GM18520 (cell line): Measurements from ENCODE around the gene ITGA2B.
"Not testable (repeated sequence)": the region's sequence is repeated elsewhere in the genome, so short reads cannot be mapped to it uniquely, and the experiment has no call there.

ENCODE experiments used
- ATAC-seq: cut with Tn5 transposase; IDR thresholded peaks from one replicate; pipeline ENCODE4 v1.9.1; 2021; ENCODE audit not compliant: unreplicated experiment

ITGA2B gene

DNA sequence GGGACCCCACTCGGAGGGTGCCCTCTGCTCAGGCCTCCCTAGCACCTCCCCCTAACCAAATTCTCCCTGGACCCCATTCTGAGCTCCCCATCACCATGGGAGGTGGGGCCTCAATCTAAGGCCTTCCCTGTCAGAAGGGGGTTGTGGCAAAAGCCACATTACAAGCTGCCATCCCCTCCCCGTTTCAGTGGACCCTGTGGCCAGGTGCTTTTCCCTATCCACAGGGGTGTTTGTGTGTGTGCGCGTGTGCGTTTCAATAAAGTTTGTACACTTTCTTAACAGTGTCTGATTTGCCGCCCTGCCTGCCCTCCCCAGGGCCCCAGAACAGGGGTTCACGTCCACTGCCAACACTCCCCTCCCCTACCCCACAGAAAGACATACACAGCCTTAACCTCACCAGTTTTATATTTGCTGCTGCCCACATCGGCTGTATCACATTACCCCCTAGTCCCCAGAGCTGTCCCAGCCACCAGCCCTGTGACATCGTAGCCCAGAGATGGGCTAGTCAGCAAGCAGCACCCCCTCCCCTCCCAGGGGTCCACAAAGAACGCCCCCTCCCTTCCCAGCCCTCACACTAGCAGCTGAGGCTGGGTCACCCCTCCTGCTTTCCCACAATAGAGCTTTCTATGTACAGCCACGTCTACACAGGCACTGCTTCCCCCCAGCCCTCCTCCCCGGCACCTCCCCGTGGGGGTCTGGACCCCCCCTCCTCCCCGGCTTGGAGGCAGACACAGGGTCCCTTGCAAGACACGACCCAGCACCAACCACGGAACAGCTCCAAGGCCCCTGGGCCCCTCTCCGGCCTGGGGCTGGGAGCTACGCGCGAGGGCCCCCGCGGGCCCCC lies 36.4 kb downstream of the ITGA2B start:
- ATAC-seq: no peak

DNA sequence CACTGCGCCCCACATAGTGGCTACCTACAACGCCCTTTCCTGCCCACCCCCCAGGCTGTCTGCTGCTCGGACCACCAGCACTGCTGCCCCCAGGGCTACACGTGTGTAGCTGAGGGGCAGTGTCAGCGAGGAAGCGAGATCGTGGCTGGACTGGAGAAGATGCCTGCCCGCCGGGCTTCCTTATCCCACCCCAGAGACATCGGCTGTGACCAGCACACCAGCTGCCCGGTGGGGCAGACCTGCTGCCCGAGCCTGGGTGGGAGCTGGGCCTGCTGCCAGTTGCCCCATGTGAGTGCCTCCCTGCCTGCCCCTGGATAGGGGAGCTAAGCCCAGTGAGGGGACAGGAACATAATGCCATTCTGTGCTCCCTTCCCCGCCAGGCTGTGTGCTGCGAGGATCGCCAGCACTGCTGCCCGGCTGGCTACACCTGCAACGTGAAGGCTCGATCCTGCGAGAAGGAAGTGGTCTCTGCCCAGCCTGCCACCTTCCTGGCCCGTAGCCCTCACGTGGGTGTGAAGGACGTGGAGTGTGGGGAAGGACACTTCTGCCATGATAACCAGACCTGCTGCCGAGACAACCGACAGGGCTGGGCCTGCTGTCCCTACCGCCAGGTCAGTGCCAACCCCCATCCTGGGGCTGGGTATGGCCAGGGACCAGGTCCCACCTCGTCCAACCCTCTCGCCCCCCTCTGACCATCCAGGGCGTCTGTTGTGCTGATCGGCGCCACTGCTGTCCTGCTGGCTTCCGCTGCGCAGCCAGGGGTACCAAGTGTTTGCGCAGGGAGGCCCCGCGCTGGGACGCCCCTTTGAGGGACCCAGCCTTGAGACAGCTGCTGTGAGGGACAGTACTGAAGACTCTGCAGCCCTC lies 37.3 kb downstream of the ITGA2B start:
- ATAC-seq: no peak

DNA sequence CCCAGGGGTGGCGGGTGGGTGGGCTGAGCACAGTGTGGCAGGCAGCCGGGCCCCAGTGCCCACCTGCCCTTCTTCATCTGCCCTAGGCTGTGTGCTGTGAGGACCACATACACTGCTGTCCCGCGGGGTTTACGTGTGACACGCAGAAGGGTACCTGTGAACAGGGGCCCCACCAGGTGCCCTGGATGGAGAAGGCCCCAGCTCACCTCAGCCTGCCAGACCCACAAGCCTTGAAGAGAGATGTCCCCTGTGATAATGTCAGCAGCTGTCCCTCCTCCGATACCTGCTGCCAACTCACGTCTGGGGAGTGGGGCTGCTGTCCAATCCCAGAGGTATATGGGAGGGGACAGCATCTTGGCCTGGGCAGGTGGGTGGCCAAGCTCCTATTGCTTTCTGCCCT lies 38.0 kb downstream of the ITGA2B start:
- ATAC-seq: no peak

DNA sequence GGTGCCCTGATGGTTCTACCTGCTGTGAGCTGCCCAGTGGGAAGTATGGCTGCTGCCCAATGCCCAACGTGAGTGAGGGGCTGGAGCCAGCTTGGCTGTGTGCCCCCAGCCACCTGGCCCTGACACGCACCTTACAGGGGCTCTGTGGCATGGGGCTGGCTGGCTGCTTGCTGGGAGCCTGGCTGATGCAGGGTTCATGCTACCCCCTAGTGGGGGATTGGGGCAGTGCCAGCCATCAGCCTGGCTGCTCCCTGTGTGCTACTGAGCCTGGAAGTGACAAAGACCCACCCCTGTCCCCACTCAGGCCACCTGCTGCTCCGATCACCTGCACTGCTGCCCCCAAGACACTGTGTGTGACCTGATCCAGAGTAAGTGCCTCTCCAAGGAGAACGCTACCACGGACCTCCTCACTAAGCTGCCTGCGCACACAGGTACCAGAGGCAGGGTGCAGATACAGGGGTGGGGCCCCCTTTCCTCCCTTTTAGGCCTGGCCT lies 38.7 kb downstream of the ITGA2B start:
- no peak for ATAC-seq

DNA sequence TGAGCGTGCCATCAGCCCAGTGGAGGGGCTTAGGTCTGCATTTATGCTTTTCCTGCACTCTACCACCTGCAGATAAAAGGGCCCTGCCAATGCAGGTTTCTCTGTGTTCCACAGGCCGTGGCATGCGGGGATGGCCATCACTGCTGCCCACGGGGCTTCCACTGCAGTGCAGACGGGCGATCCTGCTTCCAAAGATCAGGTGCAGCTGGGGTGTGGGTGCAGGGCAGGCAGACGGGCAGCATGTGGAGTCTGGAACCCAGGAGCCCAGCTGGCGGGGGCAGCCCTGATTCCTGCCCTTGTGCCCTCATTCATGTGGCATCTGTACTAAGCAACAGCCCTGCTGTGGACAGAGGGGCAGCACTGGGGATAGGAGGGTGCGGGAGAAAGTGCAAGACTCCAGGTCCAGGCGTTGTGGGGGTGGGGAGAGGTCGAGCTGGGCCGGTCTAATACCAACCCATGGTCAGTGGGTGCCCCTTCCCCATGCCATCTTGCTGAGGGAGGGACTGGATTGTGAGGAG lies 39.8 kb downstream of the ITGA2B start:
- ATAC-seq: no peak

DNA sequence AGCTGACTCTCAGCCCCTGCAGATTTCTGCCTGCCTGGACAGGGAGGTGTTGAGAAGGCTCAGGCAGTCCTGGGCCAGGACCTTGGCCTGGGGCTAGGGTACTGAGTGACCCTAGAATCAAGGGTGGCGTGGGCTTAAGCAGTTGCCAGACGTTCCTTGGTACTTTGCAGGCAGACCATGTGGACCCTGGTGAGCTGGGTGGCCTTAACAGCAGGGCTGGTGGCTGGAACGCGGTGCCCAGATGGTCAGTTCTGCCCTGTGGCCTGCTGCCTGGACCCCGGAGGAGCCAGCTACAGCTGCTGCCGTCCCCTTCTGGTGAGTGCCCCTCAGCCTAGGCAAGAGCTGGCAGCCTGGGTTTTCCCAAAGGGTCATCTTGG lies 40.5 kb downstream of the ITGA2B start:
- ATAC-seq: no peak

DNA sequence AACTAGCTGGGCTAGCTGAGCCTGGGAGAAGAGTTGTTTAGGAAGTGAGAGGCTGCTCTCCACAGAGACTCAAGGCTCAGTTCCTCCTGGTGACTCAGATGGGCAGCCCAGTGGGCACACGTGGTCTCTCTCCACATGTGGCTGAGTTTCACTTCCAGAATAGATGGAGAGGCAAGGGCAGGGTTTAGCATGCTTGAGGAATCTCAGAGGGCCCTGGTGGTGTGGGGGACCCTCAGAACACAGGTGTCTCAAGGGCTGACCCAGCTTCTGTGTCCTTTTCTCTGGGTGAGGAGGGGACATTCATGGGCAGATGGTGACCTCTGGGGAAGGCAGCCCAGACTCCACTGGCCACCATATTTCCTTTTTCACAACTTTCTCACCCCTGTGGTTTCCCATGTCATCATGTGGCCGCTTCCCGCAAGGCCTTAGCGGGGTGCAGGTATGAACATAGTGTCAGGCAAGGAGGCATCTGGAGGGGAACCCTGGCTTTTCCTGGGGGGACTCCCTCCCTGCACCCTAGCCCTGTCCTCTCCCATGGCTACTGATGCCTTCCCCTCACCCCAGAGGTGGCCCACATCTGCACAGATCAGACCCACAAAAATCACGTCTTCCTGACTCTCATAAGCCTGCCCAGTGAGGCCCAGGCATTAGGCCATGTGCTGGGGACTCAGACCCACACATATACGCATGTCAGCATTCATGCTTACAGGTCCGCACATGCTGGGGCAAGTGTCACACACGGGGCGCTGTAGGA lies 41.0 kb downstream of the ITGA2B start:
- peak; percentile 42 for ATAC-seq

DNA sequence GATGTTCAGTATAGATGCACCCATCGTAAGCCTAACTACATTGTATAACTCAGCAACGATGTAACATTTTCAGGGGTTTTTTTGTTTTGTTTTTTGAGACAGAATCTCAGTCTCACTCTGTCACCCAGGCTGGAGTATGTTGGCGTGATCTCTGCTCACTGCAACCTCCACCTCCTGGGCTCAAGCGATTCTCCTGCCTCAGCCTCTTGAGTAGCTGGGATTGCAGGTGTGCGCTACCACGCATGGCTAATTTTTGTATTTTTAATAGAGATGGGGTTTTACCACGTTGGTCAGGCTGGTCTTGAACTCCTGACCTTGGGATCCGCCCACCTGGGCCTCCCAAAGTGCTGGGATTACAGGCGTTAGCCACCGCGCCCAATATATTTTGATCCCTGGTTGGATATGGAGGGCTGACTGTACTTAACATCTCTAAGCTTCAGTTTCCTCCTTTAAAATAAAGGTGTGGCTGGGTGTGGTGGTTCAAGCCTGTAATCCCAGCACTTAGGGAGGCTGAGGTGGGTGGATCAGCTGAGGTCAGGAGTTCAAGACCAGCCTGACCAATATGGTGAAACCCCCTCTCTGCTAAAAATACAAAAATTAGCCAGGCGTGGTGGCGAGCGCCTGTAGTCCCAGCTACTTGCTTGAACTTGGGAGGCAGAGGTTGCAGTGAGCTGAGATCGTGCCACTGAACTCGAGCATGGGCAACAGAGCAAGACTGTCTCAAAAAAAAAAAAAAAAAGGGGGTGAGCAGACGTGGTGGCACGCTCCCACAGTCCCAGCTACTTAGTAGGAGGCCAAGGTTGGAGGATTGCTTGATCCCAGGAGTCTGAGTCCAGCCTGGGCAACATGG lies 42.0 kb downstream of the ITGA2B start:
- ATAC-seq: peak; percentile 4

DNA sequence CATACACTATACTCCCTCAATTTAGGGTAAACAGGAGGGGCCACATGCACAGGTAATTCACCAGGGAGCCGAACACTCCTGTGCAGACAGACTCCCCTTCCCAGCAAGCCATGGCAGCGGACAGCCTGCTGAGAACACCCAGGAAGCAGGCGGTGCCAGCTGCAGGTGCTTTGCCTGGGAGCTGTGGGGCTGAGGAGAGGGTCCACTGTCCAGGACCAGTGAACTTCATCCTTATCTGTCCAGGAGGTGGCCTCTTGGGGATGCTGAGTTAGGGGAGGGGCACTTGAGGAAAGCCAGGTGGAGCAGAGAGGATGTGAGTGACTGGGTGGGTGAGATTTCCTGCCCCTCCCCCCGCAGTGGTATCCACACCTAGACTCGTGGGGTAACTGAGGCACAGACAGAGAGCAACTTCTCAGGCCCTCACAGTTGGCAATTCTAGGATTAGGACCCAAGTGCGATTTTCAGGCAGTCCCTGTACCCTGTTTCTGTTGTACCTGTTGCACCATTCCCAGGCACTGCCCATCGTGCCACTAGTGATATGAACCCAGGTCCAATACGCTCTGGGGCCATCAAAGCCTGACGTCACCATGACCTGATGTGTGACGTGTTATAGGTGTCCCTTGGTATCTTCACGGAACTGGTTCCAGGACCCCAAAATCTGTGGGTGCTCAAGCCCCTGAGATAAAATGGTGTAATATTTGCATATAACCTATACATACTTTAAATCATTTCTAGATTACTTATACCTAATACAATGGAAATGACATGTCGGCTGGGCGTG lies 43.2 kb downstream of the ITGA2B start:
- ATAC-seq: no peak

DNA sequence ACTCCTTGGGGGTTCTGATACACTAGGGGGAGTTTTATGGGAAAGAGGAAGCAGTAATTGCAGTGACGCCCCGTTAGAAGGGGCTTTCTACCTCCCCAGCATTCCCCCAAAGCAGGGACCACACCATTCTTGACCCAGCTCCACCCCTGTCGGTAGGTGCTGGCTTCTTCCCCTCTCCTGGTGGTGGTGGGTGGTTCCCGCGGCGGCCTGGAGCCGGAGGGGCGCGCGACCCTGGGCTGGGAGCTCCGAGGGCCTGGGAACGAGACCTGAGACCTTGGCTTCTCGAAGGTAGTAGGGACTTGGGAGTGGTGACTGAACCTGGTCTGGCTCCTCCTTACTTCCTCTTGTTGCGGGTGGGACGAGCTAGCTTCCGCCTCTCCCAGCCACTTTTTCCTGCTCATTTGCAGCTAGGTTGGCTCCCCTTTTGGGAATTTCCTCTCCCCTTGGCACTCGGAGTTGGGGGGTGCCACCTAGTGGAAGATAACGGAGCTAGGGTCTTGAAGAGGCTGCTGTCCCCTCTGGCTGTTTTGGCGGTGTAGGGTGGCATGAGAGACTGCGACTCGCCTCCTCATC lies 43.9 kb downstream of the ITGA2B start:
- ATAC-seq: no peak

DNA sequence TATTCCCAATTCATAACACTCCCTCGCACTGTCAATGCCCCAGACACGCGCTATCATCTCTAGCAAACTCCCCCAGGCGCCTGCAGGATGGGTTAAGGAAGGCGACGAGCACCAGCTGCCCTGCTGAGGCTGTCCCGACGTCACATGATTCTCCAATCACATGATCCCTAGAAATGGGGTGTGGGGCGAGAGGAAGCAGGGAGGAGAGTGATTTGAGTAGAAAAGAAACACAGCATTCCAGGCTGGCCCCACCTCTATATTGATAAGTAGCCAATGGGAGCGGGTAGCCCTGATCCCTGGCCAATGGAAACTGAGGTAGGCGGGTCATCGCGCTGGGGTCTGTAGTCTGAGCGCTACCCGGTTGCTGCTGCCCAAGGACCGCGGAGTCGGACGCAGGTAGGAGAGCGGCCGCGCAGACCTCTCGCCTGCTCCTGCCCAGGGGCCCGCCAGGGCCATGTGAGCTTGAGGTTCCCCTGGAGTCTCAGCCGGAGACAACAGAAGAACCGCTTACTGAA lies 44.5 kb downstream of the ITGA2B start, which contains the start of gene GRN:
TSS of gene GRN (plus strand) at position 364 of the 515 bp plus-strand sequence. CDS start 3,863 bp downstream, outside the sequence.
- ATAC-seq: peak; percentile 45

DNA sequence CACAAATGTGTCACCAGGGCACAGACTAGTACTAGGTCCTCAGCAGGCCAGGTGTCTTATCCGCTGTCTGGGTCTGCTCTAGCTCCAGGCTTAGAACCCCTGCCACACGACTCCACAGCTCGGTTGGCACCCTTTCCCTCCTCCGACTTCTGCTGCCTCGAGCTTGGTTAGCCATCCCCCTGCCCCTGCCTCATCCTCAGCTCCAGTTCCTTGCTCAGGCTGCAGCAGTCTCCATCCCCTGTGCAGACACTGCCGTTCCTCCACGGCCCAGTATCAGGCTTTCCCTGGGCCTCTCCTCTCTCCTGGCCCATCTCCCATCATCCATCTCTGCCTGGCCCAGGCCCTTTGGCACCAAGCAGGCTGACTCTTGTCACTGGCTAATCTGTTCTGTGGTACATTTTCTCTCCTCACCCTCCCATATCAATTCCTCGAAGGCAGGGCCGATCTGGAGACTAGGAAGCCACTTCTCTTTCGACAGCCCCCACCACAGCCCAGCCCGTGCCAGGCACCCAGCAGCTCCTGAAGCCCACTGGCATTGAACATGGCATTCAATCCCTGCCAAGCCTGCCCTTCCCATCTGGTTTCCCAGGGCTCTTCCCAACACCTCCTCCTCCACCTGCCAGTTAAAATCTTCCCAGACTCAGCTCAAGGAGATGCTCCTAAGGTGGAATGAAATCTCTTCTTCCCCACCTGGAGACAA lies 45.8 kb downstream of the ITGA2B start:
- ATAC-seq: no peak

DNA sequence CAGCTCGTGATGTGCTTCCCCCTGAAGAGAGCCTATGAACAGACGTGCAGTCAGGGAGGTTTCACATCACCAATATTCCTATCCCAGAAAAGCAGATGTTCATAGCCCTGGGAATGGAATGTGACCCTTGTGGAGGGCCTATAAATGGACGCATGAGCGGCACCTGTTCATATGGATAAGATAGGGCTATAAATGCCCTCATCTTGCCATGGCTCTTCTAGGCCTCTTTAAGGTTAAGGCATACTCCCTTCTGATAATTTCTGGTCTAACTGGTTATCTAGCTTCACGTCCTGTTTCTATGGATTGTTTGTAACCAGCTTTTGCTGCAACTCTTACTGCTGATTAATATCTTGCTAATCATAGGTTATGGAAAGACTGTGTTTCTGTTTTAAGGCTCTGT lies 48.9 kb downstream of the ITGA2B start:
- ATAC-seq: not testable (repeated sequence)

DNA sequence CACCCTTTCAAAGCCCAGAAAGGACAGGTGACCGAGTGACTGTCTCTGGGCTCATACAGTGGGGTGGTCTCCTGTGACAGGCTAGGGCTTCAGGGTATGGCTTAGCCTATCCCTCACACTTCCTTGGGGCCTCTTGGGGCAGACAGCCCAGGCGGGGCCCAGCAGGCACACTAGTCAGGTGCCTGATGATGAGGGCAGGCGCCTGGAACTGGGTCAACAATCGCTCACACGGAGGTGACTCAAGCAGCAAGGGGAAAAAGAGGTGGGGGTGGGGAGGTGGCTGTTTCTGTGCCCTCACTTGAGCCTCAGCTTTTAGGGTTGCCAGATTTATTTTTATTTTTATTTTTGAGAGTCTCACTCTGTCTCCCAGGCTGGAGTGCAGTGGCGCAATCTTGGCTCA lies 50.7 kb downstream of the ITGA2B start:
- no peak for ATAC-seq

DNA sequence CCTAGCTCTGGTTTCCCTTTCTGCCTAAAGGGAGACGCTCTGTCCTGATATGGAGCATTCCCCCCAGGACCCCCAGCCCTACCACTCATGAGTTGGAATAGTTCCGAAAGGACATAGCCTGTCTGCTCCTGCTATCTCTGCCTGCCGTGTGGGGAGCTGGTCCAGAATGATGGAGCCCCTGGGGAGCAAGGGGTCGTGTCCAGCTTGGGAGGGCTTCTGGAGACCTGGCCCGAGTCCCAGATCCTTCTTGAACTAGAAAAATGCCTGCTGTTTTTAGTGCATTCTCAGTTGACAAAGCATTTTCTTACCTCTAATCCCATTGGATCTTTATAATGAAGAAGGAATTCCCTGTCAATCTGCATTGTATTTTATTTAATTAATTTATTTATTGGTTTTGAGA lies 53.5 kb downstream of the ITGA2B start:
- ATAC-seq: no peak

DNA sequence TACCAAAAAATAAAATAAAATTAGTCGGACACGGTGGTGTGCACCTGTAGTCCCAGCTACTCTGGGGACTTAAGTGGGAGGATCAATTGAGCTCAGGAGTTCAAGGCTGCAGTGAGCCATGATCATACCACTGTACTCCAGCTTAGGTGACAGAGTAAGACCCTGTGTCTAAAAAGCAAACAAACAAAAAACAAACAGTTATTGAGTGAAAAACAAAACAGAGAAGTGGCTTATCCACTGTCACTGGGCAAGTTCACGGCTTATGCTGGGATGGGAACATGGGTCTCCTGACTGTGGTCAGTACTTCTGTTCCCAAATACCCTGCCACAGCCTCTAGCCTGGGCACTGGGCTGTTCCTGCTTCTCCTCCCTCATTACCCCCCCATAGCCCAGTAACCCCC lies 53.9 kb downstream of the ITGA2B start:
- ATAC-seq: no peak

DNA sequence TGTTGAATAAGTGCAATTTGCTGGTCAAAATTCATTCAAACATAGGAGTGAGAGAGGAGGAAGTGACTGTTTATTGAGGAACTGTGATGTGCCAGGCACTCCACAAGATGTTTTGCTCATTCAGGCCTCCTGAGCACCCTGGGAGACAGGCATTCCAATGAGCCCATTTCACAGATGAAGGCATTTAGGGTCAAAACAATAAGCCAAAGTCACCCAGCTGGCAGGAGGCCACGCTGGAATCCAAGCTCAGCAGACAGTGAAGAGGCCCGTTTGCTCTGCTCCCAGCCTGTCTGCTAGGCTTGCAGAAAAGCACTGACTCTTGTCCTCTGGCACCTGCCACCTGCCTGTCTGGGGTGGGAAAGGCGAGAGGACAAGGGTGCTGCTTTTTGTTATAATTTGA lies 54.7 kb downstream of the ITGA2B start:
- no peak for ATAC-seq

DNA sequence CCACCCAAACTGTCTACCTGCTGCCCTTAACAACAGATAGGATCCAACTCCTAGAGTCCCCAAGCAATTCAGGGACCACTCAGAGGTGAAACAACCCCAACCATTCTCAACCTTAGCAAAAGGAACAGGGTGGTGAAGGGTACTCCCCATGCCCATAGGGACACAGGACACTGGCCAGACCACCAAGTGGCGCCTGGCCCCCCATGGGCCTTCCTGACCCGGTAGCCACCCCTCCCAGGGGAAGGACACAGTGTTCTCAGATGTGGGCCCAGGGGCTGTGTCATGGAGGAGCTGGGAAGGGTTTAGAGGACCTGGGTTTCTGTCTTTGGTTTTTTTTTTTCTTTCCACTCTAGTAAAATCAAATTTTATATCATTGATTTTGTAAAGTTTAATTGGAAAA lies 55.1 kb downstream of the ITGA2B start:
- ATAC-seq: no peak
